ENCODE results near the gene KCTD16.

KCTD16 gene

DNA sequence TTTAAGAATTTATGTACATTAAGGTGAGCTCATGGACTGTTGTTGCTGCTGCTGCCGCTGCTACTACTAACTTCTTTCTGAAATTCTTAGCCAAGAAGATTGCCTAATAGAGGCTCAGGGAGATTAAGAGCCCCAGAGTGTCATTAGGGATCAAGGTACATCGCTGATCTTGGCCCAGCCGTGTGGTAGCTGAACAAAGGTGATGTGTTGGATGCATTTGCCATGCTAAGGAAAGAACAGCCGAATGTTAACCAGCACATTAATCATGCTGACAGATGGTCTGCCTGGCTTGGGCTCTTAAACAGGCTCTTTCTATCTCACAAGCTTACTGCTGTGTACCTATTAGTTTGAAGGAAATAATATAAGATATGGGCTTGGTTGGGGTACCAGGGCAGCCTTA is 137.1 kb downstream of the KCTD16 start:
- no peak for FAIRE-seq
- DNase-seq (ENCODE audit: insufficient read length, low spot score): no peak
- TF ChIP-seq POLR2A (IDR thresholded peaks at IDR 0.05; ENCODE audit: low read depth, low read length): no peak

DNA sequence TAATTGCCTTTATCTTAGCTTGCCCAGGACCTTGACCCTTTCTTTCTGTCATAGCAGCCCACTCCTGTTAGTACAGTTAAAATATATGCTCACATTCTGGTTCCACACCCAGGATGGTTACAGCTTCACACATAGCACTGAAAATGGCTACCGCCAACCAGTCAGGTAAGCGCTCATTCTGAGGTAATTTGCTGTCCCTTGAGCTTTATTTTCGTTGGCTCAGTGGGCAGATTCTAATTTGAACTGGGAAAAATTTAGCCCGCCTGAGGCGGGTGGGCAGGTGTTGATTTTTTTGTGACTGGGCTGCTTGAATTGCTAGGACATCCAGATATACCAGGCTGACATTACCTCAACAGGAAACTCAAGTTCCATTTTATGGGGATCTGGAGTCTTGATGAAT is 137.5 kb downstream of the KCTD16 start:
- no peak for TF ChIP-seq POLR2A (IDR thresholded peaks at IDR 0.05; ENCODE audit: low read depth, low read length)
- no peak for DNase-seq (ENCODE audit: insufficient read length, low spot score)
- no peak for FAIRE-seq

DNA sequence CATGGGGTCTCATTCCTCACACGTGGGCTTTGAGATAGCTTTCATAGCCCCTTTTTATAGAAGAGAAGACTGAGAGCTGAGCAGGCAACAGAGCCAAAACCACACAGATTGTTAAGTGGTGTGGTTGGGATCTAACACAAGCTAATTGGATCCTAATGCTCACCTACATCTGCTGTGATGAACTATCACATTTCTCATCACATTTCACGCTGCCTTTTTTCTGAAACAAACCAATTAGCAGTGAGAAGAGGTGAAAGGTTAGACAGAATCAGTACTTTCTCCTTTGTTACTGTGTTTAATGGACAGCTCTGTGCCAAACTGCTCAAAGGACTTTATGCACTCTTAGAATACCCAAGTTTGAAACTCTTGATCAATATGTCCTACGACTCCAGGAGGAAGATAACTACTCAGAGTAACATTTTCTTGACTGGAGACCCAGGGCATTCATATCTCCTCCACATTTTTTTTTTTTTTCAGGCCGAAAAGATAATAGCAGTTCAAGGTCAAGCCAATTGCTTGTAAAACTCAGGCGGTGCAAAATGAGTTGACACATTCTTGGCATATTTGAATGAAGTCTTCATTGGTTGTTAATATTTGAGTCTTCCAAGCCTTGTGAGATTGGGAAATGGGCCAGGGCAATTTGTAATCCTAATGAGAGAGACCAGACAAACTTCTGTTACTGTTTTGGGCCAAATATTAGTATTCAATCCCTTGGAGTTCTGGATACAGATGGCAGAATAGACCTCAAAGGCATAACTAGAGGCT is 138.4 kb downstream of the KCTD16 start:
- TF ChIP-seq POLR2A (IDR thresholded peaks at IDR 0.05; ENCODE audit: low read depth, low read length): no peak
- FAIRE-seq (no peak), DNase-seq (ENCODE audit: insufficient read length, low spot score) (no peak)

DNA sequence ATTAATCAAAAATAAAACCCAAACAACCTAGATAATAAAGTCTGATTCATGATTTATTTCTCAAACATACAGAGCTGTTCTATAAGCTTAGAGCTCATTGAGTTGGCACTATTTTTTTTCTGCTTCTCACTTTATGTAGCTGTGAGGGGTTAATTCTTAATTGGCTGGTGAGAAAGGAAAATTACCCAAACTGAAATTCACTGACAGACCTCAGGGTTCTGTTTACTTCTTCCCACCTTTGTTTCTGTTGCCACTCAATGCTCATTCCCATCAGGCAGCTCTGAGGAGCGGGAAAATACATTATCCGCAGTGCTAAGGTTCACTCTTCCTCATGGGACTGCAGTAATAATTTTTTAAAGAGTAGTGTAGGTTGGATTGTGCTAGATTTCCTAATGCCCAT is 139.9 kb downstream of the KCTD16 start:
- no peak for TF ChIP-seq POLR2A (IDR thresholded peaks at IDR 0.05; ENCODE audit: low read depth, low read length)
- DNase-seq (ENCODE audit: insufficient read length, low spot score) (no peak), FAIRE-seq (no peak)

DNA sequence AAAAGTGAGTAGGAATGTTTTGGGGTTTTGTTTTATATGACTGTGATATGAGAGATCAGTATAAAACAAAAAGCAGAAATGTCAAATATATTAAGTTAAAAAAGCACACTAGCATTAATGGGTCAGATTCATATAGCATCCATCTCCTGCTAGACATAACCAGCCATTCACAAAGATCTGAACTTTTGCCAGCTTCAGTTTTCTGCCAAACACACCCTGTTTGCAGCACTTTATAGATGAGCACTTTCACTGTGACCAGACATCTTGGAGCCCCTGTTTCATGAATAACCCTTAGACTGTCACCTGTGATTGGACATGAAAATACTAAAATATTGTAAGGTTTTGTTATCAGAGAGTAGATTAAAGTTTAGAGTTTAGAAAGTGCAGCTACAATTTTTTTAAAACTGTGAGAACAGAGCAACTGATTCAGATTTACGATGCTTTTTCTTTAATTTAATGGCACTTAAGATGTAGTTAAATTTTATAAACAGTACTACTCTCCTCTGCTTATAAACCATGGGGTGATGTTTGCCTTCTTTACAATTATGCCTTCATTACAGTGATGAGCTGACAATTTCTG is 142.6 kb downstream of the KCTD16 start:
- DNase-seq (ENCODE audit: insufficient read length, low spot score): no peak
- TF ChIP-seq POLR2A (IDR thresholded peaks at IDR 0.05; ENCODE audit: low read depth, low read length): no peak
- FAIRE-seq: no peak

DNA sequence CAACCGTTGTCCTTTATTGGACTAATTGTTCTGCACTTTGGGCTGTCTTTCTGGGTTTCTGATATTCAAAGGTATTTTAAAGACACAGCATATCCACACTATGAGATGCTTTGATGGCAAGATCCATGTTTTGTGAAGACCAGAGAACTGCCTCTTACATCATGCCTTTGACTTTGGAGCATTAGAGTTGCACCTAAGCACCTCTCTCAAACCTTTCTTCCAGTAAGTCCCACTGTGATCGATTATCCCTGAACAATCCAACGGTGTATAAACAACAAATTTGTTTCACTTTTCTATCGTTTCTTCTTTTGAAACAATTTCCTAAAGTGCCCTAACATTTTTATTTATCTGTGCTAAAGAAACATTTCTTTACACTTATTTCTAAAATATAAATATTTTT is 144.4 kb downstream of the KCTD16 start:
- TF ChIP-seq POLR2A (IDR thresholded peaks at IDR 0.05; ENCODE audit: low read depth, low read length): no peak
- no peak for DNase-seq (ENCODE audit: insufficient read length, low spot score)
- no peak for FAIRE-seq

DNA sequence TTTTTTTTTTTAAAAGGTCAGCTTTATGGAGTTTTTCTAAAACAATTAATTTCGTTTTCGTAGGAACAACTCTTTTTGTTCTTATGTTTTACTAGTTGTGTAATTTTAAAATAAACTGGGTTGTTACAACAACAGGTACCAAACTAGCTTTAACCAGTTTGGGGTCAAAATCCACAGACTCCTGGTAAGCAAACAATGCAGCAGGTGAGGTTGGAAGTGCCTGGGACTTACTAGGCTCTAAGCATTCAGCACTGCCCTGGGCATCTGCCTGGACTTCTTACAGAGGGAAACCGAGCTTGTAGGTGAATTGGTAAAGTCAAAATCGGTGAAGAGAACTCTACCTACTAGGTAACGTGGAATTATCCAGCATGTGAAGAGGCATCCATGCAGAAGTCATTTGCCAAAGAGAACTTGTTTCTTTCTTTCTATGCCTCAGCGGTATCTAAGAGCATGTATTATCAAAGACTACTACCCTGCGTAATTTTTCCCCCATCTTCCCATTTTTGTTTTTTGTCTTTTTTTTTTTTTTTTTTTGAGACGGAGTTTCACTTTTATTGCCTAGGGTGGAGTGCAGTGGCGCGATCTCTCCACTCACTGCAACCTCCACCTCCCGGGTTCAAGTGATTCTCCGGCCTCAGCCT is 145.4 kb downstream of the KCTD16 start:
- DNase-seq (ENCODE audit: insufficient read length, low spot score): no peak
- FAIRE-seq: no peak

DNA sequence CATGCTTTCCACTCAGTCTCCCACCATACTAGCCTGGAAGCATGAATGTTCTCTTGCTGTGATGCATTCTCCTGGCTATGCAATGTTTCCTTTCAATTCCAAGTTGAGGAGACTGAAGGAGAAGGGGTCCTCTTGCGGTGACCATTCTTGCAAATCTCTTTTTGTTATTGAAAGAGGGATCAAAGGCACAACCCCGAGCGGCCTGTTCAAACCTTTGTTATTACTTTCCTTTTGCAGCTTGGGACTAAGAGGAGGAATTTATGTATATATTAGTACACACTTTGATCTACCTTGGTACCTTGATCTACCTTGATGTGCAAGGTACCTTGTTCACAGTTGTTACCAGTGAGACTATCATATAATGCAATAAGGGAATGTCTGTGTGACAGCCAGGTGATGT is 147.3 kb downstream of the KCTD16 start:
- FAIRE-seq (no peak), DNase-seq (ENCODE audit: insufficient read length, low spot score) (no peak)
- no peak for TF ChIP-seq POLR2A (IDR thresholded peaks at IDR 0.05; ENCODE audit: low read depth, low read length)

More for the DNA sequence above, 145.4 kb downstream of the KCTD16 start:
- no peak for TF ChIP-seq POLR2A (IDR thresholded peaks at IDR 0.05; ENCODE audit: low read depth, low read length)

DNA sequence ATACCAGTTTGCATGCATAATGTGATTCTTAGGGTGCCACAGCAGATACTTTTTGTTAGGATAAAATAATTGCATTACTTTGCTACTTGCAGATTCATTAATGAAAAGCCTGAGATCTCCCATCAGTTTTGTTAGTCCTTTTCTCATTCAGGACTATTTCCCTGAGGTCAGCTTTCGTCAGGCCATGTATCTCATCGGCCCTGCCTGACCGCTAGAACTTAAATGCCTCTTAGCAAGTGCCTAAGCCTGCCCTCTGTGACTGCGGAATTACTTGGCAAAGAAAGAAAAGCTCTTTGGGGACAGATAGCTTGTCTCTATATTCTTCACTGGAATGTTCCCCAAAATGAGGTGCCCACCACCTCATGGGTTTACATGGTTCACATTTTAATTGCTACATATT is 147.8 kb downstream of the KCTD16 start:
- FAIRE-seq (no peak), DNase-seq (ENCODE audit: insufficient read length, low spot score) (no peak)

DNA sequence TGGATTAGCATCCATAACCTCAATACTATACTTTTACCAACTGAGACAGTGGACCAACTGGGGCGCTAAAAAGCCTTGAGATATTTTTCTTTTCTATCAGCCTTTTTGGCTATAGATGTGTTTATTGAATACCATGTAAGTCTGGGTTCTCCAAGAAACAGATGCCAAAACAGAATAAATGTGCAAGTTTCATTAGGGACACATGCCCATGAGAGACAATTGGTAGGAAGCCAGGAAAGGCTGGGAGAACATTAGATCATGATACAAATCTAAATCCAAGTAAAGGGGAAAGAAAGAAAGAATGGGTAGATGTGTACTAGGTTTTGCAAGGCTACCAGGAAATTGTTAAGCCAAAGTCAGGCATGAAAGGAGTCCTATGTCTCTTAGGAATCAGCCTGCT is 152.5 kb downstream of the KCTD16 start:
- no peak for FAIRE-seq
- DNase-seq (ENCODE audit: insufficient read length, low spot score): no peak
- TF ChIP-seq POLR2A (IDR thresholded peaks at IDR 0.05; ENCODE audit: low read depth, low read length): no peak

More for the DNA sequence above, 147.8 kb downstream of the KCTD16 start:
- TF ChIP-seq POLR2A (IDR thresholded peaks at IDR 0.05; ENCODE audit: low read depth, low read length): no peak

DNA sequence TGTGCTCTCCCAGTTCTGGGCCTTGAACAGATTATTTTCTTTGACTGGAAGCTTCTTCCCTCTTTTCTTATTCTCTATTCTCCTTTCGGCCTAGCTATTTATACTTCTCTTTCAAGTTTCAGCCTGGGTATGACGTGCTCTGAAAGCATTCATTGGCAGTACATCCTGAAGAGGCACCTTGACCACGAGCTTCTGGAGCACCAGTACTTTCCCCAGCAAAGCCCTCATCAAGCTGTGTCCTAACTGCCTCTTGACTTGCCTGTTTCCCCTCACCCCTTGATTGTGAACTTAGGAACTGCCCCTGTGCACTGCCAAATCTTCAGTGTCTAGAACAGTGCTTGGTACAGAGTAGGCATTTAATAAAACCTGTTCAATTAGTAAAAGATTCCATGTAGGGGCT is 154.9 kb downstream of the KCTD16 start:
- FAIRE-seq: no peak

DNA sequence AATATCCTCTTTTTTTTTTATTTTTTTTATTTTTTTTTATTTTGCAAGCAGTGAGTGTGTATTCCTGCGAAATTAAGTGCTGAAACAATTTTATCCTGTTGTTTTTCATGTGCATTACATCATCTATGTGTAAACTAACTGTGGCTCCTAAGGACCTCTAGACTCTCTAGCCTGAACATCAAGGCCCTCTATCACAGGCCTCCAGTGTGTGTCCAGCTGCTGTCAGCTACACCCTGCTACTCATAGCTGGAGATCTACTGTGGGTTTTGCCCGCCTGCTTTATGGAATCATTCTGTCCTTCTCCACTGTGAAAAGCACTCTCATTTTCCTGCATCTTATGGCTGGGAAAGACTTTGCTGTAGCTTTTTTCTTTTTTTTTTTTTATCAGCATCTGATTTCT is 157.8 kb downstream of the KCTD16 start:
- DNase-seq (ENCODE audit: insufficient read length, low spot score) (no peak), FAIRE-seq (no peak)
- TF ChIP-seq POLR2A (IDR thresholded peaks at IDR 0.05; ENCODE audit: low read depth, low read length): no peak

More for the DNA sequence above, 154.9 kb downstream of the KCTD16 start:
- no peak for TF ChIP-seq POLR2A (IDR thresholded peaks at IDR 0.05; ENCODE audit: low read depth, low read length)
- no peak for DNase-seq (ENCODE audit: insufficient read length, low spot score)

DNA sequence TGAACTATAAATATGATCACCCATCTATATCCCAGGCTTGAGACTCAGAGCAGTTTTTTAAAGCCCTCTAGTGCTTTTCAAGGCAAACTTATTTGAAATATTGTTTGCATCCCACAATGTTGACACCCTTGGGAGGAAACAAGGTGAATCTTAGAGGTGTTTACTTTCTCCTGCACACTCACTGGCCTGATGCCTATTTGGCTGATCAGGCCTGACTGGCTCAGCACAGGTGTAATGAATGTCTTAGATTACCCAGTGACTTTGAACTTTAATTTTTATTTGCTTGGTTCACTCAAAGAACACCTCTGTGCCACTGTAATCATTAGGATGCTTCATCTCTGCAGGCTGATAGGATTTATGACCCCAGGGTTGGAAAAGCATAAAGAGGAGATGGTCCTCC is 158.3 kb downstream of the KCTD16 start:
- FAIRE-seq: no peak
- TF ChIP-seq POLR2A (IDR thresholded peaks at IDR 0.05; ENCODE audit: low read depth, low read length): no peak

DNA sequence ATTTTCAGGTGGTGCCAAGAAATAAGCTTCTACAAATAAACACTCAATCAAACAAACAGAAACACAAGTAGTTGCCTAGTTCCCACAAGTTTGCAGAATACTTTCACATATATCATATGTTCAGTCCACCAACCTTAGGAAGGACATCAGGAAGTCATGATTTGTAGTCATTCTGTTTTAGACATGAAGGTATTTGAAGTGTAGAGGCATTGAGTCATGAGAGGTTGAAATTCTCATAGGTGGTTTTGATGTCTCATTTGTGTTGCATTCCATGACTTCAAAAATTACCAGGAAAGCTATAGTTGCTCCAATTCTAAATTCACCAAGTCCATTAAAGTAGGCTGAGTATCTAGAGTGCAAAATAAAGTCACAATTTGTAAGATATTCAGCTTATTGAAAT is 159.0 kb downstream of the KCTD16 start:
- FAIRE-seq (no peak), DNase-seq (ENCODE audit: insufficient read length, low spot score) (no peak)
- TF ChIP-seq POLR2A (IDR thresholded peaks at IDR 0.05; ENCODE audit: low read depth, low read length): no peak

More for the DNA sequence above, 158.3 kb downstream of the KCTD16 start:
- DNase-seq (ENCODE audit: insufficient read length, low spot score): no peak

DNA sequence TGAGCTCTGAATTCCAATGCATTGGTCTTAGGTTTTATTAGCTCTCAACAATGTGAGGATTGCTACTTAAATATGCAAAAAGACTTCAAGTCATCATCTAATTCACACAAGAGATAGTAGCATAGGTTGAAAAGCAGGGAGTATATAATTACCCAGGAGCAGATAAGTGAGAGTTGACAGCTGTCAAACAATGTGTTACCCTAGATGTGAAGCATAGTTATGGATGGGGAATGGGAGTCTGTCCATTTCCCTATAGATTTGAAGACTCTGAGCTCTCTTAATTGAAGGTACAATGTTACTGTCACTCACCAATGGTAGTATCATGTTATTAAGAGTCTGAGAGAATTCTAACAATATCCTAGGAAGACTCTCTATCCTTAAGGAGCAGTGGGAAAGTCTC is 160.7 kb downstream of the KCTD16 start:
- FAIRE-seq (no peak), DNase-seq (ENCODE audit: insufficient read length, low spot score) (no peak)
- TF ChIP-seq POLR2A (IDR thresholded peaks at IDR 0.05; ENCODE audit: low read depth, low read length): no peak

All from H54 (cell line).